Upper lobe of left lung (tissue), 6 donors: ENCODE measurements around the gene IPO11. TPM values are rescaled to one million over a fixed set of nuclear protein-coding genes. Genes with fewer than 3 reads are reported as not detected.
"Not testable (repeated sequence)": the region's sequence is repeated elsewhere in the genome, so short reads cannot be mapped to it uniquely, and the experiment has no call there.

Experiments
- ATAC-seq, 2 donors: fragments of 200-7000 bp; cut with Tn5 transposase; one replicate each; pipeline ENCODE4 v1.9.1; 2022; ENCODE audit warnings: mild to moderate bottlenecking in 2 of 2, moderate library complexity in 2 of 2; ENCODE audit not compliant: low FRiP score in 2 of 2
- DNase-seq, 2 donors: peaks; one replicate each; pipeline ENCODE4 v3.0.0-alpha.2; 2019 to 2020
- H3K27ac ChIP-seq, 4 donors: fragments of 200-600 bp; sonication (generic); one replicate each; pipeline ENCODE4 v1.5.1; 2016 to 2019
- H3K27me3 ChIP-seq, 4 donors: fragments of 200-600 bp; sonication (generic); one replicate each; pipeline ENCODE4 v1.5.1; 2017 to 2019
- H3K36me3 ChIP-seq, 4 donors: fragments of 200-600 bp; sonication (generic); one replicate each; pipeline ENCODE4 v1.5.1; 2016 to 2019
- H3K4me1 ChIP-seq, 4 donors: fragments of 200-600 bp; sonication (generic); one replicate each; pipeline ENCODE4 v1.5.1; 2018 to 2019
- H3K4me3 ChIP-seq, 4 donors: fragments of 200-600 bp; sonication (generic); one replicate each; pipeline ENCODE4 v1.5.1; 2017 to 2019; ENCODE audit warnings: mild to moderate bottlenecking in 2 of 4, moderate library complexity in 1 of 4
- H3K9me3 ChIP-seq, 4 donors: fragments of 200-600 bp; sonication (generic); one replicate each; pipeline ENCODE4 v1.5.1; 2018 to 2019
- EP300 ChIP-seq, 4 donors: sonication (generic); formaldehyde crosslinking; IDR thresholded peaks; one replicate each; pipeline ENCODE4 v1.5.1; 2017; ENCODE audit warnings: antibody characterized with exemption in 4 of 4, control low read depth in 2 of 4
- POLR2A ChIP-seq, 4 donors: fragments of 450-650 bp; IDR thresholded peaks; one replicate each; pipeline ENCODE4 v1.5.1; 2016 to 2017; ENCODE audit warnings: antibody characterized with exemption in 4 of 4, mild to moderate bottlenecking in 2 of 4
- POLR2AphosphoS5 ChIP-seq, 2 donors: sonication (generic); formaldehyde crosslinking; IDR thresholded peaks; one replicate each; pipeline ENCODE4 v1.5.1; 2017; ENCODE audit warnings: antibody characterized with exemption in 2 of 2
- WGBS, 2 donors: methylation state at CpG; one replicate each; pipeline ENCODE4 v1.1.5; 2017 to 2018; 5-methylcytosine and 5-hydroxymethylcytosine counted together
- total RNA-seq, 6 donors: library from RNA; depleted of rRNA in 4 of 6; stranded (reverse); fragments of >200 nt in 4 of 6; gene quantifications; one replicate each; pipeline versions ENCODE4 v1.1.0 to v1.2.1, GENCODE V29; 2016 to 2021
- TF ChIP-seq, protein P1 (sequence below), 6 experiments: fragments of 450-650 bp in 4 of 6; fragments of 200-600 bp in 2 of 6; sonication (generic) in 2 of 6; IDR thresholded peaks; one replicate each; pipeline ENCODE4 v1.5.1; 2016 to 2019; ENCODE audit warnings: antibody characterized with exemption in 6 of 6
- donor health status: DM: no; HTN: no; CAD: no; lungs with moderate emphysema.
- donor health status: DM: no; HTN: yes; CAD: no; lungs with severe emphysema.

IPO11 gene
- total RNA-seq, 6 donors from 2014 or later = 12.2 to 40.4 (median 18.8) TPM

DNA sequence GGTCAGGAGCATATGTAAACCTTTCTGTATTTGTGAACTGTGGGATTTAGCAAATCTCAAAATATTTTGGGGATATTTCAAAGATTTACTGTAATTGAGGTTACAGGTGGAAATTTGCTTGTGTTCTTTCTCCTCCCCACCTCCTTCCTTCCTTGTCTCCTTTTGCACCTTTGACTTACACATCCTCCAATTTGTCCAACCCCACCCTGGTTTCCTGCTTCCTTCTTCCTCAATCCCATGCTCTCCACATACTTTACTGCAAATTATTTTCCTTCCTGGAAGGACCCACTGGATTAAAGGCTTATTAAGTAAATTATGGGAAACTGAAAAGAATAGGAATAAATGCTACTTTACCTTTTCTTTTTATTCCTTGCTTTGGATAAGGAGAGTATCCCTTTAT, 91.6 kb downstream of the IPO11 start:
- Histone ChIP-seq H3K36me3 (peaks cover 0 to 16% (median 1%) of the 10 kb centered on the region in 4 donors), H3K4me3 (no peak overlapping the region), H3K4me1 (no peaks in the 10 kb centered on the region), H3K27ac (no peak overlapping the region), H3K9me3 (no peaks in the 10 kb centered on the region), H3K27me3 (no peaks in the 10 kb centered on the region)
- ATAC-seq = no peak
- no peak for DNase-seq
- TF ChIP-seq, protein P1, sequence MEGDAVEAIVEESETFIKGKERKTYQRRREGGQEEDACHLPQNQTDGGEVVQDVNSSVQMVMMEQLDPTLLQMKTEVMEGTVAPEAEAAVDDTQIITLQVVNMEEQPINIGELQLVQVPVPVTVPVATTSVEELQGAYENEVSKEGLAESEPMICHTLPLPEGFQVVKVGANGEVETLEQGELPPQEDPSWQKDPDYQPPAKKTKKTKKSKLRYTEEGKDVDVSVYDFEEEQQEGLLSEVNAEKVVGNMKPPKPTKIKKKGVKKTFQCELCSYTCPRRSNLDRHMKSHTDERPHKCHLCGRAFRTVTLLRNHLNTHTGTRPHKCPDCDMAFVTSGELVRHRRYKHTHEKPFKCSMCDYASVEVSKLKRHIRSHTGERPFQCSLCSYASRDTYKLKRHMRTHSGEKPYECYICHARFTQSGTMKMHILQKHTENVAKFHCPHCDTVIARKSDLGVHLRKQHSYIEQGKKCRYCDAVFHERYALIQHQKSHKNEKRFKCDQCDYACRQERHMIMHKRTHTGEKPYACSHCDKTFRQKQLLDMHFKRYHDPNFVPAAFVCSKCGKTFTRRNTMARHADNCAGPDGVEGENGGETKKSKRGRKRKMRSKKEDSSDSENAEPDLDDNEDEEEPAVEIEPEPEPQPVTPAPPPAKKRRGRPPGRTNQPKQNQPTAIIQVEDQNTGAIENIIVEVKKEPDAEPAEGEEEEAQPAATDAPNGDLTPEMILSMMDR (IDR thresholded peaks at IDR 0.05) = no peak
- TF ChIP-seq POLR2AphosphoS5 (IDR thresholded peaks at IDR 0.05) (no peak), POLR2A (IDR thresholded peaks at IDR 0.05) (no peak), EP300 (IDR thresholded peaks at IDR 0.05) (no peak)

- peaks cover 0 to 13% (median 1%) of the 10 kb centered on the region in 4 donors for H3K36me3 ChIP-seq
- H3K27me3 ChIP-seq = no peaks in the 10 kb centered on the region
- no peaks in the 10 kb centered on the region for H3K9me3 ChIP-seq
- DNase-seq (no peak), ATAC-seq (no peak)
- H3K4me1 ChIP-seq = no peaks in the 10 kb centered on the region
- 91 to 93% methylated on average over 5 of the region's 5 CpGs for WGBS, 2 donors
- no peak overlapping the region for H3K4me3 ChIP-seq
- no peak overlapping the region for H3K27ac ChIP-seq
- no peak for TF ChIP-seq POLR2AphosphoS5 (IDR thresholded peaks at IDR 0.05)
- no peak for TF ChIP-seq EP300 (IDR thresholded peaks at IDR 0.05)
- TF ChIP-seq, protein P1 (IDR thresholded peaks at IDR 0.05) = no peak
- no peak for TF ChIP-seq POLR2A (IDR thresholded peaks at IDR 0.05)
These were observed 94.3 kb downstream of the IPO11 start for GRCh38 chr5:62506659-62507460.

- not testable (repeated sequence) for H3K27me3 ChIP-seq, H3K4me1 ChIP-seq, H3K9me3 ChIP-seq, H3K4me3 ChIP-seq, H3K27ac ChIP-seq, ATAC-seq
- DNase-seq = peak in 1 of 2 donors; percentile 10
- 97 to 98% methylated on average over 5 of the region's 5 CpGs for WGBS, 2 donors
- peaks cover 0 to 13% (median 1%) of the 10 kb centered on the region in 4 donors for H3K36me3 ChIP-seq
These were observed 96.2 kb downstream of the IPO11 start for GRCh38 chr5:62508760-62509159.

- peaks cover 0 to 13% (median 1%) of the 10 kb centered on the region in 4 donors for H3K36me3 ChIP-seq
- H3K4me3 ChIP-seq = no peak overlapping the region
- TF ChIP-seq POLR2A (IDR thresholded peaks at IDR 0.05) = no peak
- TF ChIP-seq POLR2AphosphoS5 (IDR thresholded peaks at IDR 0.05) = no peak
- TF ChIP-seq, protein P1 (IDR thresholded peaks at IDR 0.05) = no peak
- H3K4me1 ChIP-seq = no peaks in the 10 kb centered on the region
- DNase-seq (no peak), ATAC-seq (no peak)
- no peaks in the 10 kb centered on the region for H3K27me3 ChIP-seq
- H3K9me3 ChIP-seq = no peaks in the 10 kb centered on the region
- H3K27ac ChIP-seq = no peak overlapping the region
- WGBS, 2 donors = 56 to 68% methylated on average over 1 of the region's 1 CpG
These were observed 97.2 kb downstream of the IPO11 start for GRCh38 chr5:62509806-62510205.

- ATAC-seq = not testable (repeated sequence)
- DNase-seq = peak in 1 of 2 donors; percentile 39
- no CpG with 5 or more reads among the region's 28 CpGs for WGBS, 2 donors
These were observed 100.5 kb downstream of the IPO11 start for GRCh38 chr5:62513085-62513484.

More at GRCh38 chr5:62513085-62513484, 100.5 kb downstream of the IPO11 start:
- H3K27ac ChIP-seq, H3K27me3 ChIP-seq, H3K4me3 ChIP-seq, H3K9me3 ChIP-seq, H3K4me1 ChIP-seq: not testable (repeated sequence)
- peaks cover 0 to 13% (median 0%) of the 10 kb centered on the region in 4 donors for H3K36me3 ChIP-seq
